ENCODE results near the gene EIF4E3. TPM values are rescaled to one million over a fixed set of nuclear protein-coding genes. Genes with fewer than 3 reads are reported as not detected.

The EIF4E3 gene
- polyA plus RNA-seq, 3 donors = 35.6 to 111 (median 58.6) TPM

GRCh38 chr3:71629289-71629688 lies 95.9 kb downstream of the EIF4E3 start:
- intact Hi-C loops (cut with micrococcal nuclease) = no loop called here
- no peak for TF ChIP-seq CTCF (IDR thresholded peaks at IDR 0.05)
- H3K36me3 Mint-ChIP-seq = peaks cover 2 to 8% of the 10 kb centered on the region in 2 donors
- no CpG with 5 or more reads among the region's 8 CpGs for WGBS (ENCODE audit: insufficient coverage)
- H3K27ac Mint-ChIP-seq = peak overlapping the region; percentile 86 to 99 (median 96)
- DNase-seq = peak in 2 of 3 donors; percentile 53 to 67
- H3K9me3 Mint-ChIP-seq = peaks cover 0 to 6% (median 3%) of the 10 kb centered on the region in 7 donors
- H3K4me3 Mint-ChIP-seq = peak overlapping the region; percentile 27 to 64
- H3K36me3 ChIP-seq (replicated peaks in 1 of 2; ENCODE audit: control insufficient read depth in 1 of 2, insufficient read depth in 2 of 2, low read length in 2 of 2) = no peaks in the 10 kb centered on the region
- H4K20me1 ChIP-seq (ENCODE audit: insufficient read depth, low read length) = no peaks in the 10 kb centered on the region
- H3K79me2 ChIP-seq (ENCODE audit: insufficient read depth, low read length) = no peaks in the 10 kb centered on the region
- no peaks in the 10 kb centered on the region for H3K9me3 ChIP-seq (replicated peaks in 1 of 2; ENCODE audit: control insufficient read depth in 1 of 2, insufficient read depth in 1 of 2, low read length in 2 of 2)
- peak overlapping the region; percentile 39 for H3K9ac ChIP-seq (ENCODE audit: insufficient read depth, low read length, poor library complexity, severe bottlenecking)
- H3K4me3 ChIP-seq (replicated peaks in 1 of 3; ENCODE audit: low read depth in 2 of 3, low read length in 3 of 3) = peak overlapping the region in 1 of 3 experiments; percentile 59
- H3K27me3 Mint-ChIP-seq (ENCODE audit: low read depth in 3 of 3) = peaks cover 0 to 7% (median 0%) of the 10 kb centered on the region in 3 donors
- peak overlapping the region; percentile 71 for H3K4me2 ChIP-seq (replicated peaks; ENCODE audit: extremely low read depth, low read length, poor library complexity, severe bottlenecking)
- H3K27me3 ChIP-seq (ENCODE audit: control insufficient read depth in 2 of 2, insufficient read depth in 2 of 2, low read length in 2 of 2) = no peaks in the 10 kb centered on the region
- peak overlapping the region; percentile 73 for H2AFZ ChIP-seq (ENCODE audit: insufficient read depth, low read depth, low read length, poor library complexity, severe bottlenecking)
- H3K27ac ChIP-seq (ENCODE audit: low read depth in 1 of 2, low read length in 2 of 2) = peak overlapping the region; percentile 61 to 91
- peaks cover 38% of the 10 kb centered on the region for H3K4me1 Mint-ChIP-seq
- H3K4me1 ChIP-seq (ENCODE audit: control insufficient read depth in 1 of 2, insufficient read depth in 2 of 2, low read length in 2 of 2) = peaks cover 29 to 32% of the 10 kb centered on the region in 2 donors

GRCh38 chr3:71628522-71628921 lies 96.7 kb downstream of the EIF4E3 start:
- no CpG with 5 or more reads among the region's 6 CpGs for WGBS (ENCODE audit: insufficient coverage)
- H3K27ac ChIP-seq (ENCODE audit: low read depth in 1 of 2, low read length in 2 of 2) = peak overlapping the region in 1 of 2 donors; percentile 91
- no peaks in the 10 kb centered on the region for H3K79me2 ChIP-seq (ENCODE audit: insufficient read depth, low read length)
- Mint-ChIP-seq H3K4me1 (peaks cover 38% of the 10 kb centered on the region), H3K36me3 (peaks cover 2 to 8% of the 10 kb centered on the region in 2 donors), H3K27me3 (ENCODE audit: low read depth in 3 of 3) (peaks cover 0 to 7% (median 0%) of the 10 kb centered on the region in 3 donors), H3K4me3 (no peak overlapping the region), H3K27ac (peak overlapping the region in 3 of 7 donors; percentile 86 to 99 (median 94)), H3K9me3 (peaks cover 0 to 6% (median 3%) of the 10 kb centered on the region in 7 donors)
- H3K27me3 ChIP-seq (ENCODE audit: control insufficient read depth in 2 of 2, insufficient read depth in 2 of 2, low read length in 2 of 2) = no peaks in the 10 kb centered on the region
- no peak overlapping the region for H3K4me3 ChIP-seq (replicated peaks in 1 of 3; ENCODE audit: low read depth in 2 of 3, low read length in 3 of 3)
- H3K36me3 ChIP-seq (replicated peaks in 1 of 2; ENCODE audit: control insufficient read depth in 1 of 2, insufficient read depth in 2 of 2, low read length in 2 of 2) = no peaks in the 10 kb centered on the region
- no peaks in the 10 kb centered on the region for H3K9me3 ChIP-seq (replicated peaks in 1 of 2; ENCODE audit: control insufficient read depth in 1 of 2, insufficient read depth in 1 of 2, low read length in 2 of 2)
- no peak overlapping the region for H2AFZ ChIP-seq (ENCODE audit: insufficient read depth, low read depth, low read length, poor library complexity, severe bottlenecking)
- DNase-seq = no peak
- peaks cover 29 to 32% of the 10 kb centered on the region in 2 donors for H3K4me1 ChIP-seq (ENCODE audit: control insufficient read depth in 1 of 2, insufficient read depth in 2 of 2, low read length in 2 of 2)
- TF ChIP-seq CTCF (IDR thresholded peaks at IDR 0.05) = no peak
- intact Hi-C loops (cut with micrococcal nuclease) = no loop called here
- no peak overlapping the region for H3K9ac ChIP-seq (ENCODE audit: insufficient read depth, low read length, poor library complexity, severe bottlenecking)
- peak overlapping the region; percentile 71 for H3K4me2 ChIP-seq (replicated peaks; ENCODE audit: extremely low read depth, low read length, poor library complexity, severe bottlenecking)
- no peaks in the 10 kb centered on the region for H4K20me1 ChIP-seq (ENCODE audit: insufficient read depth, low read length)
